Bone marrow (tissue), 2 donors: ENCODE data around the gene BORCS6.
"Not testable (repeated sequence)": the region's sequence is repeated elsewhere in the genome, so short reads cannot be mapped to it uniquely, and the experiment has no call there.

Experiments used
- DNase-seq, 2 donors: peaks; one replicate each; lab custom pipeline; 2025; lab: John Stamatoyannopoulos, UW

The BORCS6 gene

DNA sequence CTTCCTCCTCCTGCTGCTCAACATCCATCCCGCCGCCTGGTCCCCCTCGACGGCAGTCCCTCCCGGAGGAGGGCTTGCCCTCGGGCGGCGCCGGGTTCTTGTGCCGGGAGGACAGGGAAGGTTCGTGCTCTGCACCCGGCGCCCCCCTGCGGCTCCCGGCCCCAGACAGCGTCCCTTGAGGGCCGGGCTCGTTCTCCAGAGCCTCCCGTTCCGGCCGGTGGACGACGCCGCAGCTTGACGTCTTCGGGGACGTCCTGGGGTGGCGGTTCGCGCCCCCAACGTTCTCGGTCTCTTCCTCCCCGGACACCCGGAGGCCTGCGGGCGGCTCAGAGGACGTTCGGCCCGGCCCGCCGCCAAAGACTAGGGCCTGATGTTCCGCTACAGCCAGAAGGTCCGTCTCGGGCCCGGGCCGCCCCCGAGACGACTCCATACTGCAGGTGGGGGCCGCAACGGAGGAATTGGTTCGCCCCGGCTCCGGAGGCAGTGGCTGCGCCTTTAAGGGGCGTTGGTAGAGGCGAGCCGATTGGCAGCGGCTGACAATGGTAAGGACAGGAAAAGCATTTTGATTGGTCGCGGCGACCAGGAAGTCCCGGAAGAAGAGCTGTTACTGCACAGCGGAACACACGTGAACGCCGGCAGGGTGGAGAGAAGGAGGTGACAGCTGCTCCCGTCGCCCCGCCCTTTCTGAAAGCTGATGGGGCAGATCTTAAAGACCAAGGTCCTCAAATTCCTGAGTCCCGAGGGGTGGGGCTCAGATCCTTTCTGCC lies at the start of gene BORCS6:
Gene BORCS6 (minus strand): TSS at position 470 of the 767 bp plus-strand sequence. CDS start 40 bp downstream, at position 430.
- peak; percentile 72 to 99 for DNase-seq

DNA sequence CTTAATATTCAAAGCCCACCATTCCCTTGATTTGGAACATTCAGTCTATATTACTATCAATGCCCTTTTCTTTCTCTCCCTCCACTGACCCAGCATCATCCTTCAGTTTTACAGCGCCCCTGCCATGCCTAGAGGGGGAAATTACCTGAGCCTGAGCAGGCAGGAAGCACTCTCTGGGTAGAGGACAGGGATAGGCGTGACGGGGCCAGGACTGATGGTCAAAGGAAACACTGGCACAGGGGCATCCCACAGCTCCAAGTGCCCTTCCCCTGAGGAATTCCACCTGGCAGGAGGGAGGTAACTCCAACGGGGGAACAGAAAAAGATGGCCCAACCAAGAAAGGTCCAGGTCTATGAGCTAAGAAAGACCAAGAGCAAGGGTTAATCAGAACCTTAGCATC lies 47.9 kb upstream of the BORCS6 start:
- no peak for DNase-seq

DNA sequence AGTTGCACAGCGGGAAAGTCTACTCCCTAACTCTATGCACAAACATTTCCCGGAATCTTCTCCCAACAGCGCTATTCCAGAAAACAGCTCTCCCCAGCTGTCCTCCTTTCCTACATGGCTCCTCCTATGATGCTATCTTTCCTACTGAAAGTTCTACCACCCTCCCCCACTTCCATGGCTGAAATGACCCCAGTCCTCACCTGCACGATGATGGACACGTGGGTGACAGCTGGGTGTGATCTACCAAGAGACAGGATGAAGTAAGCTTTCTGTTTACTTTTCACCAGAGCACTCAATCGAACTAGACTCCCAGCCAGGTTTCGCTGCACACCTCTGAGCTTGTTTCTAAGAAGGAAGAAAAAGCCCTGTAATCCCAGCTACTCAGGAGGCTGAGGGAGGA lies 47.2 kb upstream of the BORCS6 start:
- no peak for DNase-seq

DNA sequence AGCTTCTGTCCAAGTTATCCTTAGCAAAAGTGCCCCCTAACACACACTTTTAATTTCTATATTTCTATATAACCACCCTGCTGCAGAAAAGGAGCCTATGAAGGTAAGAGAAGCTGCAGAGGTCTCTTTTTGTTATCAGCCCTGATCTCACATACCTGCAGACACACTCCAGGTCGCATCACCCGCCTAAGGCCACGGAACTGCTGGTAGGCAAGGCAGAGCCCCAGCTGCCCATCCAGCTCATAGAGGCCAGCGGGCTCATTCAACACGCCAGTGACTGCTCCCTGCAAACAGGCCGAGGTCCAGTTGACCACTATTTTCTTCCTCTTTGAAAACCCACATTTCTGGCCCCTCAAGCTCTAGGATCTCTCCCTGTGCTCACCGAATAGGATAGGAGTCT lies 45.7 kb upstream of the BORCS6 start:
- DNase-seq = no peak

DNA sequence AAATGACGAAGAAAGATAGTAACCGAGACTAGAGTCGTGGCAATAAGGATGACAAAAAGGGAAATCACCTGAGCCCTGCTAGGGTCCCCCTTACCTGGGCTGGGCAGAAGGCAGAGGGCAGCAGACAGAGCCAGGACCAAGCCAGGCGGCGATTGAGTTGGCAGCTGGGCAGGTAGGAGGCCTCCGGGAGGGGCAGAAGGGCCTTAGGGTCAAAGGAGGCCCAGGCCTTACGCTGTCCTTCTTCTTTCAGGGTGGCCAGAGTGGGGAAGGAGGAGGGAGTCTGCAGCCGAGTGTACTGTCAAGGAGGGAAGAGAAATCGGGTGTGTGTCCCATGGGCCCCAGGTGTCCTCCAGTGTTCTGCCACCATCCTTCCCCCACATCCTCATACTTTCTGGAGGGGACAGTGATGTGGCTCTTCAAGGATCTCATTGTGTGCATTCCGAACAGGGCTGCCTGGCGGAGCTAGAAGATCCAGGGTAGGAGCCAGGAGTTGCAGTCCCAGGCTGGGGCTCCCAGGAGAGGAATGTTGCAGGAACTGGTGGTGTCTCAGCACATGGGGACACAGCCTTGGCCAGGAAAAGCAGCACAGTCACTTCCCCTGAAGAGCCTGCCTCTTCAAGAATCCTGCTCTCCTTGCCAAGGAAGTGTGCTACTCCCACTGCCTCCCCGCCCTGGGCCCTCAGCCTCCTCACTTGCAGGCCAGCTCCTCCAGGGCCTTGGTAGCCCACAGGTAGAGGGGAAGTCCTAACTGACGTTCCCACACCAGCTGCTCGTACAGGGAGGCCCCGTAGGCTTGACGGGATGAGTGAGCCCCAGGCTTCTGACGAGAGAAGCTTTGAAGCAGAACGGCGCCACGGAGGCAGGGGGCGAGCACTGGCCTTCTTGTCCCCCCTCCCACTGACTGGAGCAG lies 44.6 kb upstream of the BORCS6 start:
- DNase-seq = no peak

DNA sequence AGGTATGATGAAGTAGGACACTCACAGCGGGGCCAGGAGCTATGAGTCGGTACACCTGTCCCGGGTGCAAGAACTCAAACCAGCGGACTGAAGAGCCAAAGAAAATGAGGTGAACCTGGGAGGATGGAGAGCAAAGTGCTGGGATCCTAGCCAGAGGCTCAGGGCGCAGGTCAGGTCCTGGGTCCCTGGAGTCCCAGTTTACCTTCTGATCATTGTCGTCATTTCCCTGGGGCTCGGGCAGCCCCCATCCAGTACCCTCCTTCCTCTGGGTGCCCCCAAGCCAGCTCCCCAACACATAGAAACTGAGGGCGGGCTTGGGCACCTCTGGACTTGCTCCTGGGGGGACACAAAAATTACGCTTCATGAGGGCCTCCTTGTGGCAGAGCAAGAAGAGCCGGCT lies 41.7 kb upstream of the BORCS6 start:
- no peak for DNase-seq

DNA sequence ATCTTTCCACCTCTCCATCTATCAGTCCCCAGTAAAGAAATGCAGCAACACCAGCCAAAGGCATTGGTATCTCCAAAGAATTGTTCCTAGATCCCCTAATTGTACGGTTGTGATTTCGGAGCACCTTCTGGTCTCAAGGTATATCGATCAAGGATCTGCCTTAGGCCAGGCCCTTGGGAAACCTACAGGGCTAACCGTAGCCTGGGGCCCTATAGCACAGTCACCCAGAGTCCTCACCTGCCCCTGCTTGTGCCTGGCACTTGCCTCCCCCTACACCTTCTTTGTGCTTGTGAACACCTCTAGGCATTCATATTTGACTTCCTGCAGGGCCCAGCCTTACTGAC lies 37.2 kb upstream of the BORCS6 start:
- no peak for DNase-seq

DNA sequence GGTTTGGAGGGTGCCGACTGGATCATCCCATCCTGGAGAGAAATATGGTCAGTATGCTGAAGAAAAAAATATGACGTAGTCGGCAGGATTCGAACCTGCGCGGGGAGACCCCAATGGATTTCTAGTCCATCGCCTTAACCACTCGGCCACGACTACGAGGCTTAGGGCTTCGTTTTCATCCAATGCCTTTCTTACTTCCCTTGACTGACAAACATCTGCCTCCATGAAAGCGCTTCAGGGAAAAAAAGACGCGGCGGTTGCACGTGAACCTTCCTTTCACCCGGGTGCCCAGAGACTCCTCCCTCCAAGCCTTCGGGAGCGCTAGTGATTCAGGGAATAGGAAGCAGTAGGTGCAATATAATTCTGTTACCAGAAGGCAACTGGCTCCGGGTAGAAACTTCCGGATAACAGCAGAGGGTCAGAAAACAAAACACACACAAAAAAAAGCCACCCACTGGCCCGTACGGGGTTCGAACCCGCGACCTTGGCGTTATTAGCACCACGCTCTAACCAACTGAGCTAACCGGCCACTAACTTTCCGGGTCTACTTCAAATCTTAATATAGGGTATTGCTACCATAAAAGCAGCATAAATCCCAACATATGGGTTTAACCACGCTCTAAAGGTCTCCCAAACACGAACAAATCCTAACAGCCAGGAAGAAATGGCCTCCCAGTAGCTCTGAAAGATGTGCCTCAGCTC lies 36.7 kb upstream of the BORCS6 start:
- peak in 1 of 2 donors; percentile 51 for DNase-seq

DNA sequence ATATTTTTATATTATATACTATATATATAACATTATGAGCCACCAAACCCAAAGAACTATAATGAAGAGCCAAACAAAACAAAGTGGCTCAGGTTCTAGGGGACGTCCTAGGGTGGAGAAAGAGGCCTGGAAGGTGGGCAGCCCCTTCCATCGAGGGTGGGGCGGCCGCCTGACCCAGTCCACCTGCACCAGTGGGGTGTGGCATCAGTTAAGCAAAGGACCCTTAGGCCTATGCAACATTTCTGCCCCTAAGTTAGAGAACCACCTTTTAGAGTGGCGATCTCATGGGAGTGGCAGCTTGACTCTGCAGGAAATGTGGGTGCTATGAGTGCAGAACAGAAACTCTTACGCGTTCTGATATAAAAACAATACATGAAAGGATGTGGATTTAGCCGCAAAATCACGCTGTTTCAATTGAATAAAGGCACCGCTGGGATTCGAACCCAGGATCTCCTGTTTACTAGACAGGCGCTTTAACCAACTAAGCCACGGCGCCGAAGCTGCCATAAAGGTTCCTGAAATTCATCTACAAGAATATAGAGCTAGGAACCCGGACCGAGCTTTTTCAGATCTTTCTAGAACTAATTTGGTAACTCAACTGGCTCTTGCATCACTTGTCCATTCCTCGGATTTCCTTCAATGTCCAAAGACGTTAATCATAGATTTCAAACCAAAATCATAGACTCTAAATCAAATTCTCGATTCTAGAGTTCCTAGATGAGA lies 36.0 kb upstream of the BORCS6 start:
- no peak for DNase-seq

DNA sequence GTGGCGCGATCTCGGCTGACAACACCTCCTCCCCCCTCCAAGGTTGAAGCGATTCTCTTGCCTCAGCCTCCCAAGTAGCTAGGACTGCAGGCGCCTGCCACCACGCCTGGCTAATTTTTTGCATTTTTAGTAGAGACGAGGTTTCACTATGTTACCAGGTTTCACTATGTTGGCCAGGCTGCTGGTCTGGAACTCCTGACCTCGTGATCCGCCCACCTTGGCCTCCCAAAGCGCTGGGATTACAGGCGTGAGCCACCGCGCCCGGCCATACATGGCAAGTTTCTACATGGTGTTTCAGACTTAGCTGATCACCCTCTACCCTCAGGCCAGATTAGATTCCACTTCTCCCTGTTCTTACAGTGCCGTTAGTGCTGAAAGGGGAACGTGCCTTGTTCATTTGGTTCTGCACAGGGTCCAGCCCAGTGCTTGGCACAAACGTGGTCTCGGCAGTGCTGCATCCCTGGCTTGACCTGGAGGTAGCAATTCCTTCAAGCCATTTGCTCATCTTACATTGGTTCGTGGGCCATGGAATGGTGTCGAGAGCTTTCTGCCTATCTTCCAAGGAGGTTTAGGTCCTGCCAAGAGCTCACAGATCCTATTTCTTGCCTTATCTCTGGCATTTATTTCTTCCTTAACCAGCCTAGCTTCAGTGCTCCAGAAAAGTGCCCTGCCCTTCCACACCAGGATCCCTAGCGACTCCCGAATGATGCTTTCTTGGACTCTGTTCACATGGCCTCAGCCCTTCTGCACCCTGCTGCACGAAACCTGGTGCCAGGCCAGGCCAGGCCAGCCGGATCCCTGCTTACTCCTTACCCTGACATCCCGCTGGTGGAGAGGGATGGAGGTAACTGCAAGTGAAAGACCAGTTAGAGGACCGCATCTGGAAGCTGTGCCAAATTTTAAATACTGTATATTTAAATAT lies 35.2 kb upstream of the BORCS6 start:
- no peak for DNase-seq

DNA sequence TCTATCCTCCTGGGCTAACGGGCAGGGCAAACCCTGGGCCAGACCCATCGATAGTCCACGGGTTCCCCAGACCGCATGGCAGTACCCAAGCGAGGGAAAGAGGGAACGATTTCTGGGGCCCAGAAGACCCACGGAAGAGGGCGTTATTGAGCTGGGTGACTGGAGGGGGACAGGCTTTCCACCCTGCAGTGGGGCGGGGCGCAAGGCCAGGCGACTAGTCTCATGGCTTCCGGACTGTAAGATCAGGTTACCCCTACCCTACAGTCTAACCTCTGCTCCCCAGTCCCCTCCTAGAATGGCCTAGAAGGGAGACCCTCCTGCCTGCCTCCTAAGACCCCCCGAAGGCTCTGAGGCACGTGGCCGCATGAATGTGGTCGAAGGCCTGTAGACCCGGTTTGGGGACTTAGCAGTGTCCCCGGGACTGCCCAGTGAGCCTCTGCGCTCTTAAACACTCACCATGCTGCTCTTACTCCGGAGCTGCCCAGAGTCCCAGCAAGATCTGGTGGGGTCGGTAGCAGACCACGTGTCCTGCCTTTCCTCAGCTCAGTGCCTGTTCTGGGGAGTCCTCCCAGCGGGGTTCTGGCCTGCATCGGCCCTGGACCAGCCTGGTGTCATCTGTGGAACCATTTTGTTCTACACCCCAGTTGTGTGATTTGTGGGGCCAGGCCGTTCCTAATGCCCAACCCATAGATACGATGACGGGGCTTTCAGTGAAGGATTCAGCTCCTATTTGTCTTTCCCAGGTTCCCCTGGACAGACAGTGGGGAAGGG lies 33.6 kb upstream of the BORCS6 start:
- DNase-seq = peak in 1 of 2 donors; percentile 57

DNA sequence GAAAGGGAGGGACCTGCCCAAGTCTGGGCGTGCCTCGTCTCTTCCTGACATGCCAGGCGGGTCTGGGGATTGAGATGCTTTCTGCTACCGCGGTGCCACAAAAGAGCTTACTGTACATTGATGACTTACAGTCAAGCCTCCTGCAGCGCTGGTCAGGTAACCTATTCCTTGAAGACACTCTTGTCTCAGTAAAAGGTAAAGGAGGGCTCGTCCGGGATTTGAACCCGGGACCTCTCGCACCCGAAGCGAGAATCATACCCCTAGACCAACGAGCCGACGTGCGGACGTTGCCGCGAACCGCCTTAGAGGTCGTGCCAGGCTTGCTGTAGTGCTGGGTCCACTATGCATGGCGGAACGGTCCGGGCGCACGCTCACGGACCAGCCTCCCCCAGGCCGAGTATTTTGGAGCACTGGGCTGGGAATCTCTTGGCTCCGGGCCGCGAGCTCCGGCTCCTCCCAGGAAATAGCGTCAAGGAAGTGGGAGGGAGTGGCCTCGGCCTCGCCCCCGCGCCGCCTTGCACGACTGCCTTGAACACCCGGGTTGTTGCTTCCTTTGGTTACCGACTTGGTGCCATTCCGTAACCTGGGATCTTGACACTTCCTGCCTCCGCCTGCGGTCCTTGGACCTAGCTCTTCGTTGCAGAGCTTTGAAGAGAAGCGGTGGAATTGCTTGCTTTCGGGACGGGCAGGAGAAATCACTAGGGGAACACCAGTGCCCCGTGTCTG lies 32.8 kb upstream of the BORCS6 start:
- peak; percentile 84 to 93 for DNase-seq

DNA sequence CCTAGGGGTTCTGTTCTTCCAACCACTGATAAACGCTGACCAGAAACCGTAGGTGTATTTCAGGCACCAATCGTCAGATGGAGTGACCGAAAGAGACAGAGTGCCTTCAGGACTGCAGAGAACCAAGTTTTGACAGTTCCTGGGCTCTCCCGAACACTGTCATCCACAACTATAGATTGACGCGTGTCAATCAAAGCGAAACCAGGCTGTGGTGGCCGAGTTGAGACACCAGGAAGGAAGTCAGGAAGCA lies 32.3 kb upstream of the BORCS6 start:
- peak in 1 of 2 donors; percentile 71 for DNase-seq

DNA sequence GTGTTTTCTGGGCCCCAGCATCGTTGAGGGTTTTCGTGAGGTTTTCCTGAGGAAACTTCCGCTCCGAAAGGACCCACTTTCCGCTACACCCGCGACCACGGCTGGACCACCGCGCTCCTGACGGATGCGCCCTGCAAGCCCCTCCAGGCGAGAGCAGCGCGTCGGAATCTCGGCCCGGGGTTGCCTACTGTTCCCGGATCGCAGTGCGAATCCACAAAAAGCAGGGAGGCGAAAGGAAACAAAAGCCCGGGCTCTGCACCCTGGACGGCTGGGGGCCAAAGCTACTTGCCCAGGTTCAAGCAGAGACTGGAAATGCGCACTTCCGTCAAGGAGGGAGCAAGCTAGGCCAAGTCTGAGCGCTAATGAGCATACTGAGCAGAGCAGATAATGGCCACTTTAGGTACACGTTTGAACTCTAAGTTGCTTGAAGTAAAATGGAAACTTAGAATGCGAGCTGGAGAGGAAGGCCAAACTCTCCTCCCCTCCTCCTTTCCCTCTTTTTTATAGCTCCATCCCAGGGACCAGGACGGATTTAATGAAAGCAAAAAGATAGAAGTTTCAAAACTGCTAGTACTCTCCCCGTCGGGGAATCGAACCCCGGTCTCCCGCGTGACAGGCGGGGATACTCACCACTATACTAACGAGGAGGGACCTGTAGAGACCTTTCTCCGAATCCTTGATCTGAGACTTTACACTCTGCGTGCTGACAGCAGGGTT lies 31.8 kb upstream of the BORCS6 start:
- peak; percentile 82 to 84 for DNase-seq

DNA sequence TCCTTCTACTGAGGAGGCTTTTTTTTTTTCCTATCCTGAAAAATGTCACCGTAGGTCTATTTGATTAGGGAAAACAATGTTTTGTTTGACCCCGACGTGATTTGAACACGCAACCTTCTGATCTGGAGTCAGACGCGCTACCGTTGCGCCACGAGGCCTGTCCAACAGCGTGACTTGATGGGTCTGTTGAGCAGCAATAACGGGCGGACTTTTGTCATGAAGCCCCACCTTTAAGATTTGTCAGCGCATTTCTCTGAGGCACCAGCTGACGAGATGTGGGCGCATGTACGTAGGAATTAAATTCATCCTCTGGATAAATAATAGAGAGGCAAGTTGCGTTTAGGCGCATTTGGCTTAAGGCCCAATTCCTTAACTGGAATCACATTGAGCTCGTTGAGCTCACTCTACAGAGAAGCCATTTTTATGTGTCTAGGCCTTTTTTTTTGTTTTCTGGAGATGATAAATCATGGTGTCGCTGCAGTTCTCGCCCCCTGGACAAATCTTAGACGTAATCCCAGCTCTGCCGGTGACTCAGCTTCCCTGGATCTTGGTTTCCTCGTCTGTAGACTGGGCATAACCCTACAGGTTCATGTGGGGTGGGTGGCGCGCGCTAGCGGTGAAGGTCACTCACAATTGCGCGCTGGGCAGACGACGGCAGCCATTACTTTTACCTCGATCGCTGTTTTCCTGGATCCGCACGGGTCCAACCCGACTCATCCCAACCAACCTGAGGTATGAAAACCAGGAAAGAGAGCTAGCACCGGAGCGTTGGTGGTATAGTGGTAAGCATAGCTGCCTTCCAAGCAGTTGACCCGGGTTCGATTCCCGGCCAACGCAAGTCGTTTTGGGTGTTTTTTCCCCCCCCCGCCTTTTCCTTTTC lies 31.0 kb upstream of the BORCS6 start:
- peak; percentile 74 to 82 for DNase-seq

DNA sequence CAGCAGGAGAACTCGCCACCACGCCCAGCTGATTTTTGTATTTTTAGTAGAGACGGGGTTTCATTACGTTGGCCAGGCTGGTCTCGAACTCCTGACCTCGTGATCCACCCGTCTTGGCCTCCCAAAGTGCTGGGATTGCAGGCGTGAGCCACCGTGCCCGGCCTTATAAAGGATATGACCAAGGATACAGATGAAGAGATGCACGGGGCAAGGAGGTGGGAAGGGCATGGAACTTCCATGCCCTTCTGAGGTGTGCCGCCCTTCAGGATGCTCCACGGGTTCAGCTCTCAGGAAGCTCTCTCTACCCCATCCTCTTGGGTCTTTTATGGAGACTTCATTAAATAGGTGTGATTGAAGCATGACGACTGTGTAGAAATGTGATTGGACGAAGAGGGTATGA lies 24.0 kb upstream of the BORCS6 start:
- not testable (repeated sequence) for DNase-seq

DNA sequence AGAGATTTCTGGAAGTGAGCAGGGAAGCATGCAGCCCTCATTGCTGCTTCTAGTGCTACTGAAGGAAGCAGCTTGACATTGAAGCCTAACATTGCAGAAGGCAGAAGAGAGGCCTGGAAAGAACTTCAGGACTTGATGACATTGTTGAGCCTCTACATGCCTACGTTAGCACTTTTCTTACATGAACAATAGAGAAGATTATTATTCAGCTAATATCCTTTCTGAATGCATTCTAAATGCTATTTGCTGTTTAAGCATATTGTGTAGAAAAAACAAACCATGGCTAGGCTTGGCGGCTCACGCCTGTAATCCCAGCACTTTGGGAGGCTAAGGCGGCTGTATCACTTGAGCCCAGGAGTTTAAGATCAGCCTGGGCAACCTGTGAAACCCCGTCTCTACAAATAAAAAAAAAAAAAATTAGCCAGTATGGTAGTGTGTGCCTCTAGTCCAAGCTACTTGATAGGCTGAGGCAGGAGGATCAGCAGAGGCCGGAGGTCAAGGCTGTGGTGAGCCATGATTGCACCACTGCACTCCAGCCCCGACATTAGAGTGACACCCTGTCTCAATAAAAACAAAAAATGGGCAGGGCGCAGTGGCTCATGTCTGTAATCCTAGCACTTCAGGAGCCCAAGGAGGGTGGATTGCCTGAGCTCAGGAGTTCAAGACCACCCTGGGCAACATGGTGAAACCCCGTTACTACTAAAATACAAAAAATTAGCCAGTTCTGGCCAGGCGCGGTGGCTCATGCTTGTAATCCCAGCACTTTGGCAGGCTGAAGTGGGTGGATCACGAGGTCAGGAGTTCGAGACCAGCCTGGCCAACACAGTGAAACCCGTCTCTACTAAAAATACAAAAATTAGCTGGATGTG lies 22.6 kb upstream of the BORCS6 start:
- no peak for DNase-seq
